Mesodermal cell (in vitro differentiated cells): ENCODE data around the gene OSTN.
"Not testable (repeated sequence)": the region's sequence is repeated elsewhere in the genome, so short reads cannot be mapped to it uniquely, and the experiment has no call there.

Experiments
- H3K27ac ChIP-seq: 2 replicates; pipeline ENCODE4 v1.7.0; 2013; ENCODE audit warnings: mild to moderate bottlenecking, low read depth, low read length, moderate library complexity; ENCODE audit not compliant: severe bottlenecking
- H3K36me3 ChIP-seq: 2 replicates; pipeline ENCODE4 v1.7.1; 2013; ENCODE audit warnings: mild to moderate bottlenecking, low read length, moderate library complexity; ENCODE audit not compliant: control insufficient read depth, insufficient read depth
- H3K4me1 ChIP-seq: one replicate; pipeline ENCODE4 v1.7.1; 2013; ENCODE audit warnings: mild to moderate bottlenecking, low read length; ENCODE audit not compliant: insufficient read depth, control insufficient read depth, poor library complexity, severe bottlenecking
- H3K4me3 ChIP-seq: 2 replicates; pipeline ENCODE4 v1.7.0; 2013; ENCODE audit warnings: low read length, control low read depth, mild to moderate bottlenecking; ENCODE audit not compliant: insufficient read depth, poor library complexity, severe bottlenecking; ENCODE audit errors: extremely low read depth
- H3K9me3 ChIP-seq: 2 replicates; pipeline ENCODE4 v1.7.1; 2013; ENCODE audit warnings: mild to moderate bottlenecking, low read length, moderate library complexity; ENCODE audit not compliant: control insufficient read depth
- WGBS, 2 experiments: methylation state at CpG; one replicate each; pipeline ENCODE4 v1.1.5; 2013; ENCODE audit warnings: missing lambda C conversion rate in 2 of 2; ENCODE audit not compliant: insufficient coverage in 2 of 2; 5-methylcytosine and 5-hydroxymethylcytosine counted together

OSTN gene

GRCh38 chr3:191263850-191264249, 64.8 kb downstream of the OSTN start:
- Histone ChIP-seq H3K9me3 (no peaks in the 10 kb centered on the region), H3K4me3 (no peak overlapping the region), H3K4me1 (no peaks in the 10 kb centered on the region), H3K27ac (no peak overlapping the region), H3K36me3 (no peaks in the 10 kb centered on the region)
- no CpG with 5 or more reads among the region's 3 CpGs for WGBS, 2 experiments

GRCh38 chr3:191268737-191269136, 69.7 kb downstream of the OSTN start:
- Histone ChIP-seq H3K9me3 (no peaks in the 10 kb centered on the region), H3K4me1 (no peaks in the 10 kb centered on the region), H3K27ac (no peak overlapping the region)

DNA sequence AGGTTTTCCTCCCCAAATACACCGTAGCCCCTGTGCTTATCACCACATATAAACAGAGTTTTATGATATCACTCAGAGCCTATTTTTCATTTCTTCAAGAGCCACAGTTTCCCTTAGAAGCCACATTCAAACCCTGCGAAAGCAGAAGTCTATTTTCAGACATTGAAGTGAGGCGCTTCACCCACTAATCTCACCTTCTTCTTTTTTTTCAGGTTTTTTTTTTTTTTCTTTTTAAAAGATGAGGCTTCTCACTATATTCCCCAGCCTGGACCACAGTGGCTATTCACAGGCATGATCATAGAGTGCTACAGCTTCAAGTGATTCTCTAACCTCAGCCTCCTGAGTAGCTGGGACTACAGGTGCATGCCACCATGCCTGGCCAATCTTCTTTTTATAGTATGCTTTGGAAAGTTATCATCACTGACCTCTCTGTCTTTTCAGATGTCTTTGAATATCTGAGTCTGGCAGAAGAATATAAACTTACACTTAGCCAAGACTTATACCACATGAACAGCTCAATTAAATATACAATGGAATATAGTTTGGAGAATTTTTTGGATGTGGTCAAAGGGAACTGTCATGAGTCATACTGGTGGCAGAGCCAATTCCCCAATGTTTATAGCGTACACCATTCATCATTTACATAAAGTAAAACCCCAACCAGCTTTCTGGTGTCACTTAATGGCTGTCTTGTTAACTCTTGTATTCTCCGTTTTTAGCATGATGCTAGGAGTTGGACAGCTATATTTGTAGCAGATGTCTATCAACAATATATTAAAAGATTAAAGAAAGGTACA, 70.4 kb downstream of the OSTN start:
- no peaks in the 10 kb centered on the region for H3K9me3 ChIP-seq
- 89 to 91% methylated on average over 3 of the region's 5 CpGs for WGBS, 2 experiments
- no peaks in the 10 kb centered on the region for H3K4me1 ChIP-seq
- H3K4me3 ChIP-seq, result no peak overlapping the region
- no peaks in the 10 kb centered on the region for H3K36me3 ChIP-seq
- no peak overlapping the region for H3K27ac ChIP-seq

More at GRCh38 chr3:191268737-191269136, 69.7 kb downstream of the OSTN start:
- no peak overlapping the region for H3K4me3 ChIP-seq
- H3K36me3 ChIP-seq, result no peaks in the 10 kb centered on the region

GRCh38 chr3:191275244-191275643, 76.2 kb downstream of the OSTN start:
- H3K36me3 ChIP-seq, H3K9me3 ChIP-seq, H3K4me1 ChIP-seq, H3K27ac ChIP-seq, H3K4me3 ChIP-seq: not testable (repeated sequence)
- 93% methylated on average over 10 of the region's 14 CpGs for WGBS, 2 experiments

DNA sequence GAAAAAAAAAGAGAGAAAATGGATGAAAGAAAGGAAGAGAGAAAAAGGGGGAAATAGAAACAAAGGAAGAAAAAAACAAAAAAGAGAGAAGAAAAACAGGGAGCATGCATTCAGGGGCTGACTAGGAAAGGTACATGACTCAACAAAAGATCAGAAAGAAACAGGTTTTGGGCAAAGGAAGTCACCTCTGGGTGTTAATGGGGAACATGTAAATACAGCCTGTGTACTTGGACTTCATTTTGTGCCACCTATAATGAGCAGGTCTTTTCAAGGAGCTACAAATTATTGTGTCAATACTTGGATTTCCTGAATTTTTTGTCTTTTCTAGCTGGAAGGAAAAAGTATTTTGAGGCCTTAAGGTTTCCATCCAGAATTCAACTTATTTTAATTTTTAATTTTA, 76.7 kb downstream of the OSTN start:
- Histone ChIP-seq H3K27ac (no peak overlapping the region), H3K36me3 (no peaks in the 10 kb centered on the region), H3K9me3 (no peaks in the 10 kb centered on the region), H3K4me3 (no peak overlapping the region), H3K4me1 (no peaks in the 10 kb centered on the region)

DNA sequence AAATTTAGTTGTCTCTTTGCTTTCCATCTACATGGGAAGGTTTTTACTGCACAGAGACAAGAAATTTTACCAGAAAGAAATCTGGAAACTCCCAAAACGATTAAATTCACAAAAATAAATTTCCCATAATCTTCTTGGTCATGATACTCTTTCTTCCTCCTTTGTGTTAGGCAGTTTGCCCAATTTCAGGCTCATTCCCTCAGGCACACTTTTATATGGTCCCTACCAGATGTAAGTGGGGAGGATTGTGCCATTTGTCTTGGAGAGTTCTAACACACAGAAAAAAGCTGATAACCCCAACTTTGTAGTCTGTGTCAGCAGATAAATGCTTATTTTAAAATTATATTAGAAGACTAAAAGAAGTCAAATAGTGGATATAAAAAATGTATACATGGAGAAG, 81.1 kb downstream of the OSTN start:
- no CpG with 5 or more reads among the region's 1 CpG for WGBS, 2 experiments
- Histone ChIP-seq H3K9me3 (no peaks in the 10 kb centered on the region), H3K27ac (no peak overlapping the region), H3K36me3 (no peaks in the 10 kb centered on the region), H3K4me1 (no peaks in the 10 kb centered on the region), H3K4me3 (no peak overlapping the region)

DNA sequence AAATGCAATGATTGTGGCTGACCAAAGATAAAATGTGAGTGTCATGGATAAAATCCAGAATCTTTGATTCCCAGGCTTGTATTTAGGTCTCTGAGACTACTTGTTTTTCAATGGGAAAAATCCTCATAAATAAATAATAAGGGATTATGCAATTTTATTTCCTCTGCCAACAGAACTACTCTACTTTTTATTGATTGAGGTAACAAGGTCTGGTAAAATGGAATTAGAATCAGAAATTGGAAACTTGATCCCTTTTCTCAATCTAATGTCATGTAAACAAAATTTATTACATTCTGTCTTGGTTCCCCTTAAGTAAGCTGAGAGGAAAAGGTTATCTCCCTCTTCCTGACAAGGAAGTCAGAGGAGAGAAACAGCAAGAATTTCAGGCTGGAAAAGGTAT, 81.8 kb downstream of the OSTN start:
- Histone ChIP-seq H3K36me3 (no peaks in the 10 kb centered on the region), H3K4me1 (no peaks in the 10 kb centered on the region), H3K4me3 (no peak overlapping the region), H3K9me3 (no peaks in the 10 kb centered on the region), H3K27ac (no peak overlapping the region)

DNA sequence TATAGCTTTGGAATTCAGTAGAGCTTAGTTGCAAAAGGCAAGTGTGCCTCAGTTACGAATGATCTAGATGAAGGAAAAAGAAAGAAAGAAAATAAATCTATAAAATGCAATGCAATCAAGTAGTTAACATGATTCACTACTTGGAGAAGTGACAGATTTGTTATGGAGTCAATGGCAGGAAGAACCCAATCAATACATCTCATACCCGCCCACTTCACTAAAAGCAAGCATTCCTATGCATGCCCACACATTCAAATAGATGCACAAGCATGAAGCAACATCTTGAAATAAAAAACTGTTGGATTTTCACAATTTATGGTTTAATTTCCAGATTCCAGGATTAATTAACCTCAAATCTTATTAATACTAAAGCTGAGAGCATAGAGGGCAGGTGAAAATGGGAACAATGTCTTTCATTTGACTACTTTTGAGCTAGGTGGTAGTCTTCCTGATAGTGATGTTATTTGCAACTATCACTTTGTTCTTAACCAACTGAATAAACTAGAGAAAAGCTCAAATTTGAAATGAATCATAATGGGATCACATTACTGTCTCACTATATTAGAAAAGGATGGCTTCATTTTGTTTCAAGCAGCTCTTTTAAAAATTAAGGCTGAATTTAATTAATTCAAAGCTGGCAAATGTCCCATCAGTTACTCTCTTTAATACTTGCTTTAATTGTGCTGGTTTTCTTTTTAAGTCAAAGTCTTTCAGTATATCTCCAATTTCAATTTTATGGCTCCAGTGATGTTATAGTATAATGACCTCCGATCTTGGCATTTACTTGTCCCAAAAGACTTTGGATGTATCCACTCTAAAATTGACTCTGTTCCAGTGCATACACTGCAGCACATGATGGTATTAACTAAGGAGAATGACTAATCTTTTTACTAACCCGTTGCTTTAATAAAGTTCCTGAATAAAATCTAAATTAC, 83.5 kb downstream of the OSTN start:
- Histone ChIP-seq H3K4me3 (no peak overlapping the region), H3K36me3 (no peaks in the 10 kb centered on the region), H3K4me1 (no peaks in the 10 kb centered on the region), H3K27ac (no peak overlapping the region), H3K9me3 (no peaks in the 10 kb centered on the region)
- no CpG with 5 or more reads among the region's 4 CpGs for WGBS, 2 experiments

- H3K9me3 ChIP-seq, result no peaks in the 10 kb centered on the region
- no peaks in the 10 kb centered on the region for H3K36me3 ChIP-seq
- H3K27ac ChIP-seq, result no peak overlapping the region
- H3K4me3 ChIP-seq, result no peak overlapping the region
- WGBS, 2 experiments, result no CpG with 5 or more reads among the region's 2 CpGs
- H3K4me1 ChIP-seq, result no peaks in the 10 kb centered on the region
These were observed 84.4 kb downstream of the OSTN start for GRCh38 chr3:191283400-191283799.

- Histone ChIP-seq H3K9me3 (no peaks in the 10 kb centered on the region), H3K36me3 (no peaks in the 10 kb centered on the region), H3K27ac (no peak overlapping the region), H3K4me3 (no peak overlapping the region), H3K4me1 (no peaks in the 10 kb centered on the region)
- no CpG with 5 or more reads among the region's 4 CpGs for WGBS, 2 experiments
These were observed 91.4 kb downstream of the OSTN start for GRCh38 chr3:191290311-191291025.
